Measurements from ENCODE around the gene LZTR1. TPM values are rescaled to one million over a fixed set of nuclear protein-coding genes. Genes with fewer than 3 reads are reported as not detected.
"Not testable (repeated sequence)": the region's sequence is repeated elsewhere in the genome, so short reads cannot be mapped to it uniquely, and the experiment has no call there.

LZTR1 gene
- polyA plus RNA-seq, 3 donors from 2014 or later: 8.1 to 18.4 (median 11.1) TPM

DNA sequence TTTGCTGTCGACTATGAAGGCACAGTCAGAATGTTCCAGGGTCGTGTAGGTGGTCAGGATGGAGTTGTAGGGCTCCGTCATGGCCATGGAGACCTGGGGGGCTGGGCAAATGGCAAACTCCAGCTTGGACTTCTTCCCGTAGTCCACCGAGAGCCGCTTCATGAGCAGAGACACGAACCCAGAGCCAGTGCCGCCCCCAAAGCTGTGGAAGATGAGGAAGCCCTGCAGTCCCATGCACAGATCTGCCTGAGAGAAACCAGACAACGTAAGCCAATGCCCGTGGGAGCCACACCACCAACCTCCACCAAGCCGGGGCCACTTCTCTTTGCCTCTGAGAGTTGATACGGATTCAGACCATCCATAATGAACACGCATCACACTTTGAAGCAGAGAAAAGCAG lies 27.1 kb downstream of the LZTR1 start:
- not testable (repeated sequence) for H3K36me3 Mint-ChIP-seq; H3K27ac Mint-ChIP-seq; DNase-seq; H3K4me3 Mint-ChIP-seq; H3K27me3 Mint-ChIP-seq (ENCODE audit: low read depth in 3 of 3); H3K9me3 Mint-ChIP-seq
- H3K4me1 Mint-ChIP-seq: peaks cover 8 to 14% of the 10 kb centered on the region in 2 donors

DNA sequence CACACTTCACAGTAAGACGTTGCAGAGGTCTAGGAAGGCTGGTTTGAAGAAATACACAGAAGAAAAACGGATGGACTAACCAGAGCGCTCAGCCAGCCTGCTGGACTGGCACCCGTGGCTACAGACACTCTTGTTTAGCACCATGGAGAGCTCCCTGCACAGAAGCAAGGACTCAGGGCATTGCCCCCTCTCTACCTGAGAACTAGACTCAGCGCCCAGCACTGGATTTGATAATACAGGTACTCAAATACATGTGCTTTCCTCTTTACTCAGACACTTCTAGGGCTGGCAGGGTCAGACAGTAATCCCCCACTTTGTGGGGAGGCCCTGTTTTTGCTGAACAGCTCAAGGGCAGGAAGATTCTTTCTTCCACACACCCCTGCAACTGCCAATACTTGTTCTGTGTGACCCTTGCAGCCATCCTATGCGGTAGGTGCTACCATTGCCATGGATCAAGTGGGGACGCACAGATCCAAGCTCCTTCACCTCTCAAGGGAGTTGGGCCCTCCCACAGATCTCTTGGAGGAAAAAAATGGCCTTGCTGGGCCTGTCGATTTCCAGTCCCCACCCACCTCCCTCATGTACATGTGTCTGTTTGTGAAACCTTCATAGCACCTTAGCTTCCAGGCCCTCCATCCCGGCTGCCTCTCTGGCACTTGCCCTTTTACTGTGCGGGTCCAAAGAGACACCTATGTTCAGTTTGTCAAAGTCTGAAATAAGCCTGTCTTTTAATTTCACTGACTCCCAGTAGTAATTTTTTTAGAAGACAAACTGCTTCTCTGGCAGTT lies 27.7 kb downstream of the LZTR1 start:
- H3K36me3 Mint-ChIP-seq: peaks cover 0 to 5% (median 4%) of the 10 kb centered on the region in 3 donors
- H3K27me3 Mint-ChIP-seq (ENCODE audit: low read depth in 3 of 3): peaks cover 4 to 7% (median 7%) of the 10 kb centered on the region in 3 donors
- H3K4me3 Mint-ChIP-seq: no peak overlapping the region
- H3K27ac Mint-ChIP-seq: peak overlapping the region in 4 of 6 donors; percentile 17 to 49 (median 32)
- peaks cover 14 to 20% of the 10 kb centered on the region in 2 donors for H3K4me1 Mint-ChIP-seq
- peak in 1 of 3 donors; percentile 39 for DNase-seq
- H3K9me3 Mint-ChIP-seq: no peaks in the 10 kb centered on the region

DNA sequence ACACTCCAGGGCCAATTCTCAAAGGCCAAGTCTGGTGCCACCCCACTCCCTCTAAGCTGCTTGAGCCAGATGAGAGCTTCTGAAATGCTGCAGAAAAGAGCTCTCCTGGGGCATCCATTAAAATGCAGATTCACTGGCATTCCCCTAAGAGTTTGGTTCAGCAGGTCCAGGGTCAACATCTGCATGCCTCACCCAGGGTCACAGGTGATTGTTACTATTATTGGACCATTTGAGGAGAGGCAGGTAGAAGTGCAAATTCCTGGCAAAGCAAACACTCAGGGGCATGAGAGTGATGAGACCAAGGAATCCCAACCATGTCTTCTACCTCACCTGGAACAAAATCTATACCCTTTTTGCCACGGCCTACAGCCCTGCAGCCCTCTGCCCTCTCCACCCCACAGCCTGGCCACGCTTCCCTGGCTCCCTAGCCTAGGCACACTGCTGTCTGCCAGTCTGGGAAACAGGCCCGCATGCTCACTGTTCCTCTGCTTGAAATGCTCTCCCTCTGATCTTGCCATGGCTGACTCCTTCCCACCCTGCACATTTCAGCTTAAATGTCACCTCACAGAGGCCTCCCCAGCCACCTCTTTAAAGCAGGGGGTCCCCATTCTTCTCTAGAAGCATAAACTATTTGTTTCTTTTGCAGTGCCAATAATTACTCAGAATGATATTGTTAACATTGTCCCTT lies 28.5 kb downstream of the LZTR1 start:
- H3K27ac Mint-ChIP-seq: peak overlapping the region in 5 of 6 donors; percentile 4 to 61 (median 44)

DNA sequence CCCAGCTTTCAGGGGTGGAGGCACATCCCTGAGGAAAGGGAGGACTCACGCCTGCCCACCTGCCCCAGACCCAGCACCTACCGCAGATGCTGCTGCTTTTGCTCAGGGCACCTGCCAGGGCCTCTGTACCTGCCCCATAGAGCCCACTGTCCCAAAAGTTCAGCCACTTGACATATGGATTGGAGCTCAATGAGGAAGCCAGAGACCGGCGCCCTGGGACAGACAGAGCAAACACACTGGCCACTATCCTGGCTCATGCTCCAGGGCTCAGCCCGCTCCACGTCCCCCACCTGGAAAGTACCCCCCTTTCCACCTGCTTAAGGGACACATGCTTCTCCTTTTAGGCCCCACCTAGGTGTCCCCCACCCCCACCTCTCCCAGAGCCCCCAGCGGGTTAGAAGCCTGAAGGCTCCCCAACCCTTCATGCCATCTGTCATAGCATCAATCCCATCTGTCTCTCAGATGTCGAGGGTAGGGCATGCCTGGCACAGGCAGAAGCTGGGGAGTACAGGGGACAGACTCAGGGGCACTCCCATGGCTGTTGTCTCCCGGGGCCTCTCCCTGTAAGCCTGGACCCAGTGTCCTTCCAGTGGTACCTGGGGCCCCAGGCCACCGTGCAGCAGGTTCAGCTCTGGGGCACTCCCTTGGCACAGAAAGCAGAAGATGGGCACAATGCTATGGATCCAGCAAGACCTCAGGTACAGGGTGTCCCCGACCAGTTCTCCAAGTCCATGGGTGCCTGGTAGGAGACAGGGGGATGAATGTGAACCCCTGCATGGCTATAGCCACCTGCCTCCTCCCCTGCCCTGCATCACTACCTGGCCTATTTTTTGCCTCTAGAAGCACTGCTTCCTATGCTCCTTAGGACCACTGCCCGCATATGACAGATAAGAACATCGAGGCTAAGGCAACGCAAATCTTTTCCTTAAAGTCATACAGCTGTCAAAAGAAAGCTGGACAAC lies 30.6 kb downstream of the LZTR1 start:
- Mint-ChIP-seq H3K27me3 (ENCODE audit: low read depth in 3 of 3) (peaks cover 4 to 10% (median 7%) of the 10 kb centered on the region in 3 donors), H3K9me3 (no peaks in the 10 kb centered on the region), H3K4me3 (peak overlapping the region; percentile 68 to 93 (median 78))

More for the DNA sequence above, 28.5 kb downstream of the LZTR1 start:
- no peak overlapping the region for H3K4me3 Mint-ChIP-seq
- peaks cover 0 to 5% (median 4%) of the 10 kb centered on the region in 3 donors for H3K36me3 Mint-ChIP-seq
- H3K27me3 Mint-ChIP-seq (ENCODE audit: low read depth in 3 of 3): peaks cover 4 to 9% (median 7%) of the 10 kb centered on the region in 3 donors
- no peaks in the 10 kb centered on the region for H3K9me3 Mint-ChIP-seq
- H3K4me1 Mint-ChIP-seq: peaks cover 22 to 27% of the 10 kb centered on the region in 2 donors
- no peak for DNase-seq

DNA sequence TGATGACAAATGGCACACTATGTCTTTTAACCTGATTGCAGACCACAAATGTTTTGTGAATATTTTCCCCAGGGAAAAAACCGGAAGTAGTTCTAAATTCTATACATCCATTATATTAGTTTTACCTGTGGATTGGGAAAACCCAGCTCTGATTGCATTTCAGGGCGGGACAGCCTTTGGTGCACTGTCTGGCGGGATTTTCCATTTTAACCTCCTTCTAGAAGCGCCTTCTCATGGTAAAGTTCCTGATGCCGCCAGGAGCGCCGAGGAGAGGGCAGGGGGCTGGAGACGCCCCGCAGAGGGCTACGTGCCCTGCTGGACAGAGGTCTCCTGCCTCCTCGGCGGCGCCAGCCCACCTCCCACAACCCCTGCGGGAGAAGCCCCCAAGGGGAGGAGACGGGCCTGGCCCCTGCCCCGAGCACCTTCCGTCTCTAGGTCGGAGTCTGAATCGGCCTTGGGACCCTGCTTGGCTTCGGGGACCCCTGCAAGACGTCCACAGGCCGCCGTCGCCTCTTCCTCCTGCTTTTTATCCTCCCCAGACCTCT lies 31.6 kb downstream of the LZTR1 start:
- no peak for DNase-seq
- peak overlapping the region; percentile 81 to 95 (median 87) for H3K4me3 Mint-ChIP-seq
- peaks cover 33 to 35% of the 10 kb centered on the region in 2 donors for H3K4me1 Mint-ChIP-seq
- peaks cover 0 to 5% (median 0%) of the 10 kb centered on the region in 3 donors for H3K36me3 Mint-ChIP-seq
- peak overlapping the region; percentile 93 to 99 (median 98) for H3K27ac Mint-ChIP-seq
- no peaks in the 10 kb centered on the region for H3K9me3 Mint-ChIP-seq
- peaks cover 4 to 11% (median 7%) of the 10 kb centered on the region in 3 donors for H3K27me3 Mint-ChIP-seq (ENCODE audit: low read depth in 3 of 3)

More for the DNA sequence above, 30.6 kb downstream of the LZTR1 start:
- H3K4me1 Mint-ChIP-seq: peaks cover 33 to 35% of the 10 kb centered on the region in 2 donors
- H3K36me3 Mint-ChIP-seq: peaks cover 0 to 5% (median 0%) of the 10 kb centered on the region in 3 donors
- DNase-seq: no peak
- H3K27ac Mint-ChIP-seq: peak overlapping the region; percentile 93 to 97 (median 94)

DNA sequence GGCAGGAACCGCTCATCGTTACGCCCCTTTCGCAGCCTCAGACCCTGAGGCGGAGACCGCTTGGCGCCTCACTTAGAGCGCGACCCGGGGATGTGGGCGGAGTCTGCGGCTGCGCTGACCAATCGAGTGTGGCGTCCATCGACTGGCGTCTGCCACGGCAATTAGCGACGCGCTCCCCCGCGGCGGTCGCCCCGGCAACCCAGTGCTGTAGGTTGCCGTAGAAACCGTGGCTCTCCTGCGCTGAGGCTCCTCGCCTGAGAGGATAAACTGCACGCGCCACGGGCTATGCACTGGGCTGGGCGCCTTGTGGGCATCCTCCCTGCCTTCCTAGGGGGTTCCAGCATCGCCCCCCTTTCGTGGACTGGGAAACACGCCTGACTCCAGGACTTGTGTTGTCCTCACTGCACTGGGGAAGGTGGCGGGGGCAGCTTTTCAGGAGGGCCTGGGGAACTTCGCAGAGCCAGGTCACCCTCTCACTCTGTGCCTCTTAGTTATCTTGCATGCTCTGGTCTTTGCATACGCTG lies 32.2 kb downstream of the LZTR1 start:
- H3K4me3 Mint-ChIP-seq: peak overlapping the region; percentile 81 to 95 (median 87)
- no peaks in the 10 kb centered on the region for H3K9me3 Mint-ChIP-seq
- H3K27me3 Mint-ChIP-seq (ENCODE audit: low read depth in 3 of 3): peaks cover 4 to 13% (median 7%) of the 10 kb centered on the region in 3 donors
- peaks cover 33 to 35% of the 10 kb centered on the region in 2 donors for H3K4me1 Mint-ChIP-seq
- H3K36me3 Mint-ChIP-seq: no peaks in the 10 kb centered on the region
- peak overlapping the region; percentile 93 to 99 (median 98) for H3K27ac Mint-ChIP-seq
- DNase-seq: peak; percentile 94 to 96 (median 95)

DNA sequence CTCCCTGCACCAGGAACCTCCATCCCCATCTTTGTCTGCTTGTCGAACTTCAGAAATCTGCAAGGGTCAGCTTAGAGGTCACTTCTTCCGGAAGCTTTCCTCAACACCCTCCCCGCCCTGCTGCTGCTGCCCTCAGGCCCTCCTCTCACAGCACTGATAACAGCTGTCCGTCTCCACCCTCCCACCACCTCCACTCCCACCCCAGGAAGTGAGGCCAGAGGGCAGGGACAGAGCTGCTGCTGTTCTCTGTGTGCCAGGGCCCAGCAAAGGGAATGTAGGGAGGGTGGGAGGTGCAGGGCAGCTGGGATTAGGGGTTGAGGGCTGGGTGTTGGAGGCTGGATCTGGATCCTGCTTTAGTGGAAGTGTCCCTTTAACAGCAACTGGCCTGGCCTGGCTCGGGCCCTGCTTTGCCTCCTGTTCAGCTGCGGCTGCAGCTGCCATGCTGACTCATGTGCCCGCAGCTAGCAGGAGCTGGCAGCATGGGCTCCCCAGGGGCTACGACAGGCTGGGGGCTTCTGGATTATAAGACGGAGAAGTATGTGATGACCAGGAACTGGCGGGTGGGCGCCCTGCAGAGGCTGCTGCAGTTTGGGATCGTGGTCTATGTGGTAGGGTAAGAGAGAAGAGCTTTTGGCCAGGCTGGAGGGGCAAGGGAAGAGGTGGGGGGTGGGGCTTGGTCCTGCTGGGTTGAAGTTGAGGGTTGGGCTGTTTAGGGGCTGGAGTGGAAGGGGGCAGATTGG lies 32.8 kb downstream of the LZTR1 start, which contains the start of gene P2RX6:
TSS of gene P2RX6 (plus strand) at position 440 of the 740 bp plus-strand sequence. CDS start at position 450, 10 bp downstream.
- peaks cover 33 to 35% of the 10 kb centered on the region in 2 donors for H3K4me1 Mint-ChIP-seq
- H3K27me3 Mint-ChIP-seq (ENCODE audit: low read depth in 3 of 3): peaks cover 4 to 13% (median 7%) of the 10 kb centered on the region in 3 donors
- peak; percentile 30 to 43 (median 37) for DNase-seq

DNA sequence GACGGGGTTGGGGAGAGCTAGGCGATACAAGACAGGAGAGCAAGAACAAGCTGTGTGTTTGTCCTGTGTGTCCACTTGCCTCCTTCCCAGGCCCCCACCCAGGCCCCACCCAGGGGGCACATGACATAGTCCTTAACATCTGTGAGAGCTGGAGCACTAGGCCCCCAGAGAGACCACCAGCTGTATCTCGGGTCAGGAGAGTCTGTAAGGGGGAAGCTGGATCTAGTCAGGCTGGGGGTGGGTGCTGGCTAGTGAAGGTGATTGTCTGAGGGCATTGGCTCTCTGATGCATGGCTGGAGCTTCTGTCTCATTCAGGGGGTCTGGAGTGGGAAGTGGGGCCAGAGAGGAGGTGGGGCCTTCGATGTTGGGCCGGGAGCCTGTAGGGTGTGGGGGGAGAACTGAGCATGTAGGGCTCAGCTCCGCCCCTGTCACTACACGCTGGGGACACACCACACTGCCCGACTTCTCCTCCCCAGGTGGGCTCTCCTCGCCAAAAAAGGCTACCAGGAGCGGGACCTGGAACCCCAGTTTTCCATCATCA lies 33.4 kb downstream of the LZTR1 start:
- no peaks in the 10 kb centered on the region for H3K36me3 Mint-ChIP-seq
- peak overlapping the region; percentile 7 to 98 (median 96) for H3K27ac Mint-ChIP-seq
- H3K4me1 Mint-ChIP-seq: peaks cover 33 to 35% of the 10 kb centered on the region in 2 donors
- H3K9me3 Mint-ChIP-seq: no peaks in the 10 kb centered on the region
- no peak for DNase-seq
- H3K27me3 Mint-ChIP-seq (ENCODE audit: low read depth in 3 of 3): peaks cover 4 to 13% (median 7%) of the 10 kb centered on the region in 3 donors
- H3K4me3 Mint-ChIP-seq: peak overlapping the region in 4 of 5 donors; percentile 81 to 95 (median 87)

More for the DNA sequence above, 32.8 kb downstream of the LZTR1 start, which contains the start of gene P2RX6:
- no peaks in the 10 kb centered on the region for H3K9me3 Mint-ChIP-seq
- H3K36me3 Mint-ChIP-seq: no peaks in the 10 kb centered on the region
- H3K27ac Mint-ChIP-seq: peak within 1 kb of the TSS; percentile 93 to 99 (median 98)
- peak within 1 kb of the TSS; percentile 81 to 95 (median 87) for H3K4me3 Mint-ChIP-seq

DNA sequence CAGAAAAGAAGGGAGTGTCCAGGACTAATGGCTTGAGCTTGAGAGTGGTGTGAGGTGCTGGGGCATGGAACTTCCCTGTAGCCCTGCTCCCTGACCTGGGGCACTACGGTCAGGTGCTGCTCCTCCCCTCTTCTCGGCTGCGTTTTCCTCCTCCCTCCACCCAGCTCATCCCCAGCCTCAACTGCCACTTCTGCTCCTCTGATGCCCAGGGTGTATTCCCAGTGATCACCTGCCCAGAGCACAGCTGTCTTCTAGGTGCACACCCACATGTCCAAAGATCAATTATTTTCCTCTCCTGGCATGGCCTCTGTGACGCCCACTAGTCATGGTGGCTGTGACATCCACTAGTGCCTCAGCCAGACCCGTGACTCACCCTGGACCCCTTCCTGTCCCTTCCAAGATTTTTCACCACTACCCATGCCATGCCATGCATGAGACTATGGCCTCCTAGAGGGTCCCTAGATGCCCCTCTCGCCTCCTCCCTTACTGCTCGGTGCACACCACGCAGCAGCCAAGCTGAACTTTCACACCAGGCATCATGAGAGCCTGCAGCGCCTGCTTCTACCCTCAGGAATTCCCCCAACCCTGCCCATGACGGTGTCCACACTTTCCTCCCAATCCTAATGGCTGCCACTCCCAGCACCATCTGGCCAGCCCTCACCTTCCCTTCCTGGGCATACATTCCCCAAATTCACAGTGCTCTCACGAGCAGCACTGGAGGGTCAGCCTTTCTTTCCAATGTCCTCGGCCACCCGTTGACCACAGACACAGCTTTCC lies 34.7 kb downstream of the LZTR1 start:
- H3K27ac Mint-ChIP-seq: peak overlapping the region; percentile 2 to 79 (median 54)
- H3K9me3 Mint-ChIP-seq: no peaks in the 10 kb centered on the region
- DNase-seq: no peak
- peaks cover 33 to 35% of the 10 kb centered on the region in 2 donors for H3K4me1 Mint-ChIP-seq
- peak overlapping the region in 3 of 5 donors; percentile 22 to 42 (median 25) for H3K4me3 Mint-ChIP-seq
- no peaks in the 10 kb centered on the region for H3K36me3 Mint-ChIP-seq
- peaks cover 4 to 13% (median 7%) of the 10 kb centered on the region in 3 donors for H3K27me3 Mint-ChIP-seq (ENCODE audit: low read depth in 3 of 3)

DNA sequence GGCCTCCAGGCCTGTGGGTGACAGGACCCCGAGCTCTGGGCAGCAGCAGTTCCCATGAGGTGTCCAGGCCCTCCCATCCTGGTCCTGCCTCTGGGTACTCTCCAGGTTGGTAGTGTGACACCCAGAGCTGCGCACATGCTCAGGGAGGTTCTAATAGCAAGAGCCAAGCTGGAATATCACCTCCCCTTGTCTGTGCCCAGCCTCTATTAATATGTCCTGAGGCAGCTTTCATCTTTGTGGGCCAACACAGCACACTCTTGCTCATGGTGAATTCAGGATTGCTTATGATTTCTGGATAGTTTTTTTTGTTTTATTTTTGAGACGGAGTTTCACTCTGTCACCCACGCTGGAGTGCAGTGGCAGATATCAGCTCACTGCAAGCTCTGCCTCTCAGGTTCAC lies 36.2 kb downstream of the LZTR1 start:
- Mint-ChIP-seq H3K27me3 (ENCODE audit: low read depth in 3 of 3) (peaks cover 4 to 13% (median 7%) of the 10 kb centered on the region in 3 donors), H3K9me3 (no peaks in the 10 kb centered on the region), H3K36me3 (no peaks in the 10 kb centered on the region), H3K4me1 (peaks cover 30 to 31% of the 10 kb centered on the region in 2 donors), H3K4me3 (no peak overlapping the region), H3K27ac (no peak overlapping the region)
- no peak for DNase-seq

DNA sequence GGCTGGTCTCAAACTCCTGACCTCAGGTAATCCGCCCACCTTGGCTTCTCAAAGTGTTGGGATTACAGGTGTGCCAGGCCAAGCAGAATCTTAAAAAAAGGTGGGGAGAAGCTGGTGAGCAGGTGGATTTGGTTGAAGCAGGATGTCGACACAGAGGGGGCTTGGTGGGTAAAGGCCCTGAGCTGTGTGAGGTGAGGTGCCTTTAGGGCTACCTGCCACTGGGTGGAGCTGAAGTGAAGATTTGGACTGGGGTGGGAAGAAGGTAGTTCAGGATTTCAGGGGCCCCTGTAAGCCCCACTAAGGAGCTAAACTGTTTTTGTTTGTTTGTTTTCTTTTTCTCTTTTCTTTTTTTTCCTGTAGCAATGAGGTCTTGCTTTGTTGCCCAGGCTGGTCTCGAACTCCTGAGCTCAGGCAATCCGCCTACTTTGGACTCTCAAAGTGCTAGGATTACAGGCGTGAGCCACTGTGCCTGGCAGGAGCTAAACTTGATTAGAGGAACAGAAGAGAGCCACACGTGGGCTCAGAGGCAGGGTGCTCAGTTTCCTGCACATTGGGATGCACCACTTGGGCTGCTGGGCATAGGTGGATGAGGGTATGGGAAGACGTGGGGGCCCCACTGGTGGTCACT lies 38.8 kb downstream of the LZTR1 start:
- no peak for DNase-seq
- H3K4me3 Mint-ChIP-seq: no peak overlapping the region

More for the DNA sequence above, 38.8 kb downstream of the LZTR1 start:
- peaks cover 0 to 9% (median 0%) of the 10 kb centered on the region in 3 donors for H3K27me3 Mint-ChIP-seq (ENCODE audit: low read depth in 3 of 3)
- no peaks in the 10 kb centered on the region for H3K9me3 Mint-ChIP-seq
- peak overlapping the region in 1 of 6 donors; percentile 24 for H3K27ac Mint-ChIP-seq
- H3K4me1 Mint-ChIP-seq: peaks cover 12 to 16% of the 10 kb centered on the region in 2 donors
- no peaks in the 10 kb centered on the region for H3K36me3 Mint-ChIP-seq

Data from immature natural killer cell (primary cell).